H1 (cell line): ENCODE results near the gene GPC1. TPM values are rescaled to one million over a fixed set of nuclear protein-coding genes. Genes with fewer than 3 reads are reported as not detected.

Source experiments
- ASH2L ChIP-seq: fragments of 200-600, 300-600 bp; sonication (generic); IDR thresholded peaks from one replicate; pipeline ENCODE4 v1.7.1; 2017; ENCODE audit warnings: low read length
- ATF3 ChIP-seq: IDR thresholded peaks from 2 replicates; pipeline ENCODE4 v1.6.1; 2011; ENCODE audit warnings: low read depth, mild to moderate bottlenecking, low read length; ENCODE audit not compliant: insufficient read depth
- BRCA1 ChIP-seq: IDR thresholded peaks from 2 replicates; pipeline ENCODE4 v1.6.1; 2012; ENCODE audit warnings: low read depth, low read length, improper control_type of control experiment
- CBX8 ChIP-seq: fragments of 300-800, 300-1000 bp; sonication (generic); IDR thresholded peaks from 2 replicates; pipeline ENCODE4 v1.7.1; 2016; ENCODE audit warnings: low read depth, low read length, borderline replicate concordance
- CHD1 ChIP-seq: IDR thresholded peaks from 2 replicates; pipeline ENCODE4 v1.6.1; 2012; ENCODE audit warnings: low read depth, low read length, improper control_type of control experiment
- CREB1 ChIP-seq: IDR thresholded peaks from 2 replicates; pipeline ENCODE4 v1.6.1; 2012; ENCODE audit warnings: inconsistent platforms
- CTCF ChIP-seq, 3 experiments: IDR thresholded peaks; 1 replicate in 2 of 3; 2 replicates in 1 of 3; pipeline versions ENCODE4 v1.5.1 to v1.6.1; 2011; ENCODE audit warnings: low read length in 3 of 3, mild to moderate bottlenecking in 3 of 3, inconsistent platforms in 2 of 3, low read depth in 1 of 3, moderate library complexity in 1 of 3; ENCODE audit not compliant: insufficient read depth in 1 of 3; ENCODE audit errors: control extremely low read depth in 1 of 3
- FOSL1 ChIP-seq: IDR thresholded peaks from 2 replicates; pipeline ENCODE4 v1.6.1; 2011; ENCODE audit warnings: mild to moderate bottlenecking, low read depth, low read length, moderate library complexity; ENCODE audit not compliant: insufficient read depth
- GABPA ChIP-seq: IDR thresholded peaks from 2 replicates; pipeline ENCODE4 v1.6.1; 2011; ENCODE audit warnings: mild to moderate bottlenecking, low read length, moderate library complexity, borderline replicate concordance; ENCODE audit not compliant: insufficient read depth
- GTF2F1 ChIP-seq: IDR thresholded peaks from 2 replicates; pipeline ENCODE4 v1.6.1; 2012; ENCODE audit warnings: low read depth, low read length, improper control_type of control experiment, borderline replicate concordance
- JUND ChIP-seq: IDR thresholded peaks from 2 replicates; pipeline ENCODE4 v1.6.1; 2011; ENCODE audit warnings: mild to moderate bottlenecking, improper control_type of control experiment, low read length
- KDM4A ChIP-seq: IDR thresholded peaks from one replicate; pipeline ENCODE4 v1.7.1; 2012; ENCODE audit warnings: low read depth, mild to moderate bottlenecking, moderate library complexity, low read length, inconsistent platforms; ENCODE audit not compliant: severe bottlenecking
- KDM5A ChIP-seq: fragments of 200-600 bp; IDR thresholded peaks from 2 replicates; pipeline ENCODE4 v1.7.1; 2012; ENCODE audit warnings: mild to moderate bottlenecking, low read length, inconsistent platforms, mixed read lengths
- NRF1 ChIP-seq: IDR thresholded peaks from 2 replicates; pipeline ENCODE4 v1.6.1; 2011; ENCODE audit warnings: mild to moderate bottlenecking, low read depth, low read length, improper control_type of control experiment
- RBBP5 ChIP-seq: IDR thresholded peaks from 2 replicates; pipeline ENCODE4 v1.7.1; 2012; ENCODE audit warnings: low read depth, mild to moderate bottlenecking, inconsistent platforms, low read length, moderate library complexity, borderline replicate concordance
- SIRT6 ChIP-seq: IDR thresholded peaks from one replicate; pipeline ENCODE4 v1.7.1; 2012; ENCODE audit warnings: low read length, inconsistent platforms
- SP2 ChIP-seq: IDR thresholded peaks from 2 replicates; pipeline ENCODE4 v1.6.1; 2012; ENCODE audit warnings: mild to moderate bottlenecking, low read length, inconsistent platforms
- TAF7 ChIP-seq: optimal IDR thresholded peaks from 2 replicates; pipeline ENCODE3; 2011; ENCODE audit warnings: low read depth, mild to moderate bottlenecking, inconsistent platforms, low read length, moderate library complexity, borderline replicate concordance
- TBP ChIP-seq: IDR thresholded peaks from 2 replicates; pipeline ENCODE4 v1.6.1; 2011; ENCODE audit warnings: low read depth, low read length, improper control_type of control experiment
- USF2 ChIP-seq: IDR thresholded peaks from 2 replicates; pipeline ENCODE4 v1.6.1; 2011; ENCODE audit warnings: low read length, improper control_type of control experiment
- YY1 ChIP-seq: IDR thresholded peaks from 2 replicates; pipeline ENCODE4 v1.6.1; 2011; ENCODE audit warnings: low read depth, mild to moderate bottlenecking, low read length
- polyA plus RNA-seq, 7 experiments: library from polyadenylated mRNA; depleted of rRNA in 3 of 7; stranded (reverse) in 5 of 7; unstranded in 2 of 7; fragments of >200 nt in 5 of 7; fragments of 200-250 nt in 2 of 7; gene quantifications; 1 replicate in 5 of 7; 2 replicates in 1 of 7; 4 replicates in 1 of 7; pipeline versions ENCODE4 v1.2.1 to v1.2.3, GENCODE V29; 2011 to 2013; ENCODE audit warnings: missing spikeins in 2 of 7, mixed read lengths in 2 of 7
- total RNA-seq: library from RNA; stranded (reverse); fragmentation: NEBNext Ultra II Directional; extraction: Animal tissue kit (Norgen Biotek cat#: 25700); gene quantifications from 2 replicates; pipeline ENCODE4 v1.2.1, GENCODE V29; 2021

GPC1 gene
- total and polyA plus RNA-seq, 2 of the 8 experiments (the other 6 are each of a cell fraction or from before 2014, with no cell fraction given), result 21.9 to 28.3 TPM

GRCh38 chr2:240434728-240435456, 571 bp upstream of the GPC1 start (continued):
- no peak for TF ChIP-seq NRF1
- no peak; the same call in 1 of the 2 replicates for TF ChIP-seq GABPA
- no peak for TF ChIP-seq FOSL1
- TF ChIP-seq JUND, result no peak
- no peak for TF ChIP-seq BRCA1
- TF ChIP-seq ASH2L, result peak; percentile 85
- no peak for TF ChIP-seq CHD1
- TF ChIP-seq CTCF (IDR thresholded peaks at IDR 0.05; ENCODE audit: control extremely low read depth in 1 of 3, insufficient read depth in 1 of 3, low read depth in 1 of 3, low read length in 3 of 3), result no peak
- no peak for TF ChIP-seq TAF7
- no peak for TF ChIP-seq CBX8
- TF ChIP-seq CREB1, result peak; percentile 79
- TF ChIP-seq TBP, result no peak
- peak; percentile 67; the same call in 1 of the 2 replicates for TF ChIP-seq RBBP5
- no peak for TF ChIP-seq SP2
- TF ChIP-seq USF2, result no peak
- no peak for TF ChIP-seq KDM5A
- no peak for TF ChIP-seq GTF2F1
- TF ChIP-seq YY1, result 0 out of 2 replicates have a peak, but pooled peaks have one; percentile 11
- no peak for TF ChIP-seq SIRT6
- no peak for TF ChIP-seq ATF3
- peak; percentile 98 for TF ChIP-seq KDM4A
